ENCODE data around the gene NAGLU.
"Not testable (repeated sequence)": the region's sequence is repeated elsewhere in the genome, so short reads cannot be mapped to it uniquely, and the experiment has no call there.

Gene NAGLU

GRCh38 chr17:42535155-42536047 lies 640 bp upstream of the NAGLU start:
- Histone ChIP-seq H3K36me3 (ENCODE audit: control insufficient read depth, insufficient read depth, low read length) (peaks cover 5% of the 10 kb centered on the region; the same call in 1 of the 2 replicates), H3K4me1 (ENCODE audit: control insufficient read depth, insufficient read depth, low read length) (peaks cover 7% of the 10 kb centered on the region), H3K27ac (ENCODE audit: low read length) (no peak overlapping the region), H3K4me3 (ENCODE audit: low read length) (peak overlapping the region; percentile 70; the same call in 1 of the 2 replicates), H3K9me3 (ENCODE audit: control insufficient read depth, insufficient read depth, low read length) (no peaks in the 10 kb centered on the region), H3K27me3 (ENCODE audit: control insufficient read depth, insufficient read depth, low read length) (no peaks in the 10 kb centered on the region)
- no peak for DNase-seq (ENCODE audit: low read depth, low spot score)
- WGBS (ENCODE audit: insufficient coverage, insufficient read length), result no CpG with 5 or more reads among the region's 26 CpGs

GRCh38 chr17:42536372-42537155 lies 523 bp downstream of the NAGLU start:
- no CpG with 5 or more reads among the region's 65 CpGs for WGBS (ENCODE audit: insufficient coverage, insufficient read length)
- H3K27ac ChIP-seq (ENCODE audit: low read length), result no peak overlapping the region
- H3K4me1 ChIP-seq (ENCODE audit: control insufficient read depth, insufficient read depth, low read length), result peaks cover 7% of the 10 kb centered on the region
- DNase-seq (ENCODE audit: low read depth, low spot score), result no peak
- no peaks in the 10 kb centered on the region for H3K27me3 ChIP-seq (ENCODE audit: control insufficient read depth, insufficient read depth, low read length)
- peak overlapping the region; percentile 70 for H3K4me3 ChIP-seq (ENCODE audit: low read length)
- no peaks in the 10 kb centered on the region for H3K9me3 ChIP-seq (ENCODE audit: control insufficient read depth, insufficient read depth, low read length)
- peaks cover 5% of the 10 kb centered on the region; the same call in 1 of the 2 replicates for H3K36me3 ChIP-seq (ENCODE audit: control insufficient read depth, insufficient read depth, low read length)

- no peak for DNase-seq (ENCODE audit: low read depth, low spot score)
- H3K4me1 ChIP-seq (ENCODE audit: control insufficient read depth, insufficient read depth, low read length), result peaks cover 7% of the 10 kb centered on the region
- peaks cover 5% of the 10 kb centered on the region; the same call in 1 of the 2 replicates for H3K36me3 ChIP-seq (ENCODE audit: control insufficient read depth, insufficient read depth, low read length)
- no CpG with 5 or more reads among the region's 31 CpGs for WGBS (ENCODE audit: insufficient coverage, insufficient read length)
- no peaks in the 10 kb centered on the region for H3K27me3 ChIP-seq (ENCODE audit: control insufficient read depth, insufficient read depth, low read length)
- peak overlapping the region; percentile 70; the same call in 1 of the 2 replicates for H3K4me3 ChIP-seq (ENCODE audit: low read length)
- no peak overlapping the region for H3K27ac ChIP-seq (ENCODE audit: low read length)
- no peaks in the 10 kb centered on the region for H3K9me3 ChIP-seq (ENCODE audit: control insufficient read depth, insufficient read depth, low read length)
Observed at GRCh38 chr17:42537156-42537805, 1.2 kb downstream of the NAGLU start.

DNA sequence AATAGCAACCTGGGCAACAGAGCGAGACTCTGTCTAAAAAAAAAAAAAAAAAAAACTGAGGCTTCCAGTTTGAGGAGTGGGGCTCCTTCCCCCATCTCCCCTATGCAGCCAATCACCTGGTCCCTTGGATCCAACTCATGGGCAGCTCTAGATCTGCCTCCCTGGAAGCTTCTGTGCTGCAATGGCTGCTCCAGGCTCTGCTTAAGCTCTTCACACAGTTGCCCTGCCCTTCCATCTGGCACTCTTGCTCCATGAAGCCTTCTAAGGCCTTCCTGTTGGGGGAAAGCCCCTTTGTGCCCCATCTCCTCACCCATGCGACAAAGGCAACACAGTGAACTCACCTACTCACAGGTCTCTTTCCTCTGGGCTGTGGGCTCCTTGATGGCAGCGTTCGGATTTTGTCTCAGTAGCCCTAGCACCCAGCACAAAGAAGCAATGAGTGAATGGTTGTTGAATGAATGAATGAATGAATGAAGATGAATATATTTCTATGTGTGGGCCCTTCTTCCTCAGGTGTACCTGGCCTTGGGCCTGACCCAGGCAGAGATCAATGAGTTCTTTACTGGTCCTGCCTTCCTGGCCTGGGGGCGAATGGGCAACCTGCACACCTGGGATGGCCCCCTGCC lies 1.9 kb downstream of the NAGLU start:
- Histone ChIP-seq H3K36me3 (ENCODE audit: control insufficient read depth, insufficient read depth, low read length) (peaks cover 5% of the 10 kb centered on the region), H3K27me3 (ENCODE audit: control insufficient read depth, insufficient read depth, low read length) (no peaks in the 10 kb centered on the region), H3K27ac (ENCODE audit: low read length) (no peak overlapping the region), H3K4me1 (ENCODE audit: control insufficient read depth, insufficient read depth, low read length) (peaks cover 7% of the 10 kb centered on the region), H3K9me3 (ENCODE audit: control insufficient read depth, insufficient read depth, low read length) (no peaks in the 10 kb centered on the region), H3K4me3 (ENCODE audit: low read length) (no peak overlapping the region)
- no CpG with 5 or more reads among the region's 5 CpGs for WGBS (ENCODE audit: insufficient coverage, insufficient read length)
- DNase-seq (ENCODE audit: low read depth, low spot score), result no peak

- H3K27ac ChIP-seq (ENCODE audit: low read length), result no peak overlapping the region
- no peaks in the 10 kb centered on the region for H3K9me3 ChIP-seq (ENCODE audit: control insufficient read depth, insufficient read depth, low read length)
- H3K27me3 ChIP-seq (ENCODE audit: control insufficient read depth, insufficient read depth, low read length), result no peaks in the 10 kb centered on the region
- H3K4me3 ChIP-seq (ENCODE audit: low read length), result no peak overlapping the region
- H3K4me1 ChIP-seq (ENCODE audit: control insufficient read depth, insufficient read depth, low read length), result peaks cover 7% of the 10 kb centered on the region
- no CpG with 5 or more reads among the region's 14 CpGs for WGBS (ENCODE audit: insufficient coverage, insufficient read length)
- peaks cover 10% of the 10 kb centered on the region for H3K36me3 ChIP-seq (ENCODE audit: control insufficient read depth, insufficient read depth, low read length)
- no peak for DNase-seq (ENCODE audit: low read depth, low spot score)
Observed at GRCh38 chr17:42538482-42538881, 2.4 kb downstream of the NAGLU start.

GRCh38 chr17:42540558-42540957 lies 4.5 kb downstream of the NAGLU start:
- peaks cover 14% of the 10 kb centered on the region for H3K36me3 ChIP-seq (ENCODE audit: control insufficient read depth, insufficient read depth, low read length)
- no CpG with 5 or more reads among the region's 4 CpGs for WGBS (ENCODE audit: insufficient coverage, insufficient read length)
- not testable (repeated sequence) for H3K27ac ChIP-seq (ENCODE audit: low read length)

GRCh38 chr17:42541041-42541833 lies 5.2 kb downstream of the NAGLU start:
- Histone ChIP-seq H3K9me3 (ENCODE audit: control insufficient read depth, insufficient read depth, low read length) (no peaks in the 10 kb centered on the region), H3K4me1 (ENCODE audit: control insufficient read depth, insufficient read depth, low read length) (peaks cover 4% of the 10 kb centered on the region), H3K27ac (ENCODE audit: low read length) (no peak overlapping the region), H3K4me3 (ENCODE audit: low read length) (no peak overlapping the region), H3K36me3 (ENCODE audit: control insufficient read depth, insufficient read depth, low read length) (peaks cover 14% of the 10 kb centered on the region), H3K27me3 (ENCODE audit: control insufficient read depth, insufficient read depth, low read length) (no peaks in the 10 kb centered on the region)
- DNase-seq (ENCODE audit: low read depth, low spot score), result no peak
- WGBS (ENCODE audit: insufficient coverage, insufficient read length), result no CpG with 5 or more reads among the region's 17 CpGs

More at GRCh38 chr17:42540558-42540957, 4.5 kb downstream of the NAGLU start:
- H3K4me3 ChIP-seq (ENCODE audit: low read length); H3K9me3 ChIP-seq (ENCODE audit: control insufficient read depth, insufficient read depth, low read length); H3K4me1 ChIP-seq (ENCODE audit: control insufficient read depth, insufficient read depth, low read length); H3K27me3 ChIP-seq (ENCODE audit: control insufficient read depth, insufficient read depth, low read length); DNase-seq (ENCODE audit: low read depth, low spot score): not testable (repeated sequence)

DNA sequence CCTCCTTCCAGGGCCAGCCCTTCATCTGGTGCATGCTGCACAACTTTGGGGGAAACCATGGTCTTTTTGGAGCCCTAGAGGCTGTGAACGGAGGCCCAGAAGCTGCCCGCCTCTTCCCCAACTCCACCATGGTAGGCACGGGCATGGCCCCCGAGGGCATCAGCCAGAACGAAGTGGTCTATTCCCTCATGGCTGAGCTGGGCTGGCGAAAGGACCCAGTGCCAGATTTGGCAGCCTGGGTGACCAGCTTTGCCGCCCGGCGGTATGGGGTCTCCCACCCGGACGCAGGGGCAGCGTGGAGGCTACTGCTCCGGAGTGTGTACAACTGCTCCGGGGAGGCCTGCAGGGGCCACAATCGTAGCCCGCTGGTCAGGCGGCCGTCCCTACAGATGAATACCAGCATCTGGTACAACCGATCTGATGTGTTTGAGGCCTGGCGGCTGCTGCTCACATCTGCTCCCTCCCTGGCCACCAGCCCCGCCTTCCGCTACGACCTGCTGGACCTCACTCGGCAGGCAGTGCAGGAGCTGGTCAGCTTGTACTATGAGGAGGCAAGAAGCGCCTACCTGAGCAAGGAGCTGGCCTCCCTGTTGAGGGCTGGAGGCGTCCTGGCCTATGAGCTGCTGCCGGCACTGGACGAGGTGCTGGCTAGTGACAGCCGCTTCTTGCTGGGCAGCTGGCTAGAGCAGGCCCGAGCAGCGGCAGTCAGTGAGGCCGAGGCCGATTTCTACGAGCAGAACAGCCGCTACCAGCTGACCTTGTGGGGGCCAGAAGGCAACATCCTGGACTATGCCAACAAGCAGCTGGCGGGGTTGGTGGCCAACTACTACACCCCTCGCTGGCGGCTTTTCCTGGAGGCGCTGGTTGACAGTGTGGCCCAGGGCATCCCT lies 7.4 kb downstream of the NAGLU start:
- Histone ChIP-seq H3K27ac (ENCODE audit: low read length) (no peak overlapping the region), H3K9me3 (ENCODE audit: control insufficient read depth, insufficient read depth, low read length) (no peaks in the 10 kb centered on the region), H3K27me3 (ENCODE audit: control insufficient read depth, insufficient read depth, low read length) (no peaks in the 10 kb centered on the region), H3K4me3 (ENCODE audit: low read length) (no peak overlapping the region; the same call in 1 of the 2 replicates), H3K4me1 (ENCODE audit: control insufficient read depth, insufficient read depth, low read length) (no peaks in the 10 kb centered on the region), H3K36me3 (ENCODE audit: control insufficient read depth, insufficient read depth, low read length) (peaks cover 14% of the 10 kb centered on the region)
- WGBS (ENCODE audit: insufficient coverage, insufficient read length), result no CpG with 5 or more reads among the region's 39 CpGs
- DNase-seq (ENCODE audit: low read depth, low spot score), result no peak

DNA sequence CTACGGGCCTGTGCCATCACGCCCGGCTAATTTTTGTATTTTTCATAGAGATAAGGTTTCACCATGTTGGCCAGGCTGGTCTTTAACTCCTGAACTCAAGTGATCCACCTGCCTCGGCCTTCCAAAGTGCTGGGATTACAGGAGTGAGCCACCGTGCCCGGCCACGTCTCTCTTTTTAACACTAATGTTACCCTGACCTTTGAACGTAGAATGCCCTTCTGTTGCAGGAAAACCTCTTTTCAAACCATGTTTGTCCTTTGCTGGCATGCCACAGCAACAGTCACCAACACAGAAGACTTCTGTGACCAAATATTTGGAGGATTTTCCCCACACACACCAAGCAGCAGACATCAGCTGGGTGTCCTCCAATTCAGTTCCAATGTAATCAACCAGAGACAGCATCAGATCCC lies 8.8 kb downstream of the NAGLU start:
- Histone ChIP-seq H3K4me3 (ENCODE audit: low read length) (no peak overlapping the region), H3K27ac (ENCODE audit: low read length) (no peak overlapping the region), H3K9me3 (ENCODE audit: control insufficient read depth, insufficient read depth, low read length) (no peaks in the 10 kb centered on the region), H3K4me1 (ENCODE audit: control insufficient read depth, insufficient read depth, low read length) (peaks cover 2% of the 10 kb centered on the region), H3K27me3 (ENCODE audit: control insufficient read depth, insufficient read depth, low read length) (no peaks in the 10 kb centered on the region), H3K36me3 (ENCODE audit: control insufficient read depth, insufficient read depth, low read length) (peaks cover 9% of the 10 kb centered on the region; the same call in 1 of the 2 replicates)
- no peak for DNase-seq (ENCODE audit: low read depth, low spot score)
- WGBS (ENCODE audit: insufficient coverage, insufficient read length), result no CpG with 5 or more reads among the region's 8 CpGs
